Esophagus squamous epithelium (tissue), 5 donors: Measurements from ENCODE around the gene GPR132. TPM values are rescaled to one million over a fixed set of nuclear protein-coding genes. Genes with fewer than 3 reads are reported as not detected.

Experiments used
- DNase-seq: peaks from one replicate; lab custom pipeline; 2025; lab: John Stamatoyannopoulos, UW
- H3K27ac ChIP-seq, 4 donors: fragments of 200-600 bp; sonication (generic); one replicate each; pipeline ENCODE4 v1.5.1; 2016 to 2019; ENCODE audit warnings: mild to moderate bottlenecking in 1 of 4
- H3K27me3 ChIP-seq, 4 donors: fragments of 200-600 bp; sonication (generic); 1 replicate in 3 of 4; 2 replicates in 1 of 4; pipeline versions ENCODE4 v1.5.1 to v1.6.0; 2017 to 2021; ENCODE audit warnings: antibody characterized with exemption in 1 of 4
- H3K36me3 ChIP-seq, 3 donors: fragments of 200-600 bp; sonication (generic); one replicate each; pipeline ENCODE4 v1.5.1; 2016 to 2019
- H3K4me1 ChIP-seq, 3 donors: fragments of 200-600 bp; sonication (generic); one replicate each; pipeline ENCODE4 v1.5.1; 2017 to 2019
- H3K4me3 ChIP-seq, 4 donors: fragments of 200-600 bp; sonication (generic); 1 replicate in 3 of 4; 2 replicates in 1 of 4; pipeline ENCODE4 v1.5.1; 2016 to 2019; ENCODE audit warnings: mild to moderate bottlenecking in 2 of 4, moderate library complexity in 1 of 4
- H3K9me3 ChIP-seq, 3 donors: fragments of 200-600 bp; sonication (generic); one replicate each; pipeline ENCODE4 v1.5.1; 2016 to 2019
- POLR2A ChIP-seq, 4 donors: fragments of 450-650 bp; IDR thresholded peaks; one replicate each; pipeline ENCODE4 v1.6.1; 2017; ENCODE audit warnings: antibody characterized with exemption in 4 of 4, mild to moderate bottlenecking in 4 of 4, moderate library complexity in 3 of 4
- WGBS, 2 donors: methylation state at CpG; one replicate each; pipeline ENCODE4 v1.1.5; 2018; 5-methylcytosine and 5-hydroxymethylcytosine counted together
- intact Hi-C: fragments of 100-400 bp; cut with DNase I; formaldehyde crosslinking; loops from one replicate; pipeline ENCODE4 v1.15.0; 2022
- total RNA-seq, 4 donors: library from RNA; depleted of rRNA; stranded (reverse); fragments of >200 nt; gene quantifications; one replicate each; pipeline ENCODE4 v1.1.0, GENCODE V29; 2016
- TF ChIP-seq, protein P1 (sequence below), 6 experiments: fragments of 450-650 bp in 4 of 6; fragments of 200-600 bp in 2 of 6; sonication (generic) in 2 of 6; IDR thresholded peaks; one replicate each; pipeline ENCODE4 v1.5.1; 2016 to 2019; ENCODE audit warnings: antibody characterized with exemption in 6 of 6, mild to moderate bottlenecking in 4 of 6, moderate library complexity in 4 of 6
- donor health status: DM: yes; HTN: yes; CAD: no.

Gene GPR132
- total RNA-seq, 4 donors from 2014 or later, result 0.79 to 5.0 (median 1.6) TPM

DNA sequence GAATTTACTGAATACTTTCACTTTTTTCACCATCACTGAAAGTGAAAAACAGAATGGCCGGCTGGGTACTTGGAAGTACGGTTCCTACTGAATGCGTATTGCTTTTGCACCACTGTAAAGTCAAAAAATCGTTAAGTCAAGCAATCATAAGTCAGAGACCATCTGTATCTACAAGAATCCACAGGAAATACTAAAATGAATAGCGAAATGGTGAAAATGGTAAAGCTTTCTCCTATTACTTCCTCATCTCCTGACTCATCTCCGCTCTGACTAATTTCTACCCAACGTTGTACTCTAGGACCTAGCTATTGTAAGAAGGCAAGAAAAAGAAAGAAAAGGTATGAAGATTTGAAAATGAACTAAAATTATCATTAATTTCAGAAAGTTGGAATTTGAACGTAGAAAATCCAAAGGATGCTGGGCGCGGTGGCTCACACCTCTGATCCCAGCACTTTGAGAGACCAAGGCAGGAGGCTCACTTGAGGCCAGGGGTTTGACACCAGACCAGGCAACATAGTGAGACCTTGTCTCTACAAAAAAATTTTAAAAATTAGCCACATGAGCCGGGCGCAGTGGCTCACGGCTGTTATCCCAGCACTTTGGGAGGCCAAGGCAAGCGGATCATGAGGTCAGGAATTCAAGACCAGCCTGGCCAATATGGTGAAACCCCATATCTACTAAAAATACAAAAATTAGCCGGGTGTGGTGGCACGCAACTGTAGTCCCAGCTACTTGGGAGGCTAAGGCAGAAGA is 39.0 kb downstream of the GPR132 start:
- H3K4me1 ChIP-seq, result peaks cover 5 to 51% (median 9%) of the 10 kb centered on the region in 3 donors
- H3K27ac ChIP-seq, result peak overlapping the region in 1 of 4 donors; percentile 20
- DNase-seq, result no peak
- H3K4me3 ChIP-seq, result no peak overlapping the region
- 72 to 75% methylated on average over 16 of the region's 16 CpGs for WGBS, 2 donors
- H3K36me3 ChIP-seq, result no peaks in the 10 kb centered on the region
- TF ChIP-seq POLR2A (IDR thresholded peaks at IDR 0.05), result no peak
- TF ChIP-seq, protein P1, sequence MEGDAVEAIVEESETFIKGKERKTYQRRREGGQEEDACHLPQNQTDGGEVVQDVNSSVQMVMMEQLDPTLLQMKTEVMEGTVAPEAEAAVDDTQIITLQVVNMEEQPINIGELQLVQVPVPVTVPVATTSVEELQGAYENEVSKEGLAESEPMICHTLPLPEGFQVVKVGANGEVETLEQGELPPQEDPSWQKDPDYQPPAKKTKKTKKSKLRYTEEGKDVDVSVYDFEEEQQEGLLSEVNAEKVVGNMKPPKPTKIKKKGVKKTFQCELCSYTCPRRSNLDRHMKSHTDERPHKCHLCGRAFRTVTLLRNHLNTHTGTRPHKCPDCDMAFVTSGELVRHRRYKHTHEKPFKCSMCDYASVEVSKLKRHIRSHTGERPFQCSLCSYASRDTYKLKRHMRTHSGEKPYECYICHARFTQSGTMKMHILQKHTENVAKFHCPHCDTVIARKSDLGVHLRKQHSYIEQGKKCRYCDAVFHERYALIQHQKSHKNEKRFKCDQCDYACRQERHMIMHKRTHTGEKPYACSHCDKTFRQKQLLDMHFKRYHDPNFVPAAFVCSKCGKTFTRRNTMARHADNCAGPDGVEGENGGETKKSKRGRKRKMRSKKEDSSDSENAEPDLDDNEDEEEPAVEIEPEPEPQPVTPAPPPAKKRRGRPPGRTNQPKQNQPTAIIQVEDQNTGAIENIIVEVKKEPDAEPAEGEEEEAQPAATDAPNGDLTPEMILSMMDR (IDR thresholded peaks at IDR 0.05), result no peak
- H3K27me3 ChIP-seq, result no peaks in the 10 kb centered on the region
- no peaks in the 10 kb centered on the region for H3K9me3 ChIP-seq
- intact Hi-C loops, result no loop called here

DNA sequence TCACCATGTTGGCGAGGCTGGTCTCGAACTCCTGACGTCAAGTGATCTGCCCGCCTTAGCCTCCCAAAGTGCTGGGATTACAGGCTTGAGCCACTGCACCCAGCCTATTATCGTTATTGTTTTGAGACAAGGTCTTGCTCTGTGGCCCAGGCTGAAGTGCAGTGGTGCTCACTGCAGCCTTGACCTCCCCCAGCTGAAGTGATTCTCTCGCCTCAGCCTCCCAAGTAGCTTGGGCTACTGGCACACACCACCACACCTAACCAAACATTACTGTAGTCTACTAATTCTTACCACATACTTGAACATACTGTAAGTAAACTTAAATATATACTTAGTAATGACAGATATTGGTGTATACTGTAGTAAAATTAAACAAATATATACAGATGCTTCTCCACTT is 39.8 kb downstream of the GPR132 start:
- Histone ChIP-seq H3K27ac (peak overlapping the region in 2 of 4 donors; percentile 52 to 56), H3K27me3 (no peaks in the 10 kb centered on the region), H3K36me3 (no peaks in the 10 kb centered on the region), H3K4me1 (peaks cover 5 to 52% (median 9%) of the 10 kb centered on the region in 3 donors), H3K9me3 (no peaks in the 10 kb centered on the region), H3K4me3 (no peak overlapping the region)
- no peak for DNase-seq
- intact Hi-C loops, result no loop called here
- 81 to 89% methylated on average over 2 to 6 of the region's 6 CpGs for WGBS, 2 donors
- TF ChIP-seq, protein P1 (IDR thresholded peaks at IDR 0.05), result no peak
- no peak for TF ChIP-seq POLR2A (IDR thresholded peaks at IDR 0.05)

DNA sequence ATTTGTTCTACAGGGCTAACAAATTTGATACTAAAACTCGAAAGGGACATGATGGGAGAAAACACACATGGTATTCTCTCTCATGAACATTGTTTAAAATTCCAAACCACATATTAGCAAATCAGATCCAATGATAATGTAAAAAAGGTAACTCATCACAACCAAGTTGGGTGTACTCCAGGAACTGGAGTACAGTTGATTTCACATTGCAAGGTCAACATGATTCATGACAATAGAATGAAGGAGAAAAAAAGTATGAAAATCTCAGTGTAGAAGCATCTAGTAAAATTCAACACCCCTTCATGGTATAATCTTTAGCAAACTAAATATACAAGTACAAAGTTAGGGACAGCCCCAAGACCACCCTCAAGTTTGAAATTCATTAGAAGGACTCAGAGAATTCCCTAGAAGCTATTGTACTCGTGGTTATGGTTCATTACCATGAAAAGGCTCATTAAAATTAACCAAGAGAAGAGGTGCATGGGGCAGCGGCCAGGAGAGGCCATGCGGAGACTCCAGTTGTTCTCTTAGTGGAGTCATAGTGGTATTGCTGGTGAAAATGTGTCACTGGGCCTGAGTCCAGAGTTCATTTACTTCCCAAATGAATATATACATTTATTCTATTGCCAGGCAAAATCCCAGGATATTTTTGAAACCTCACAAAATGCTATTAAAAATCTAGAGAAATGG is 41.3 kb downstream of the GPR132 start:
- H3K4me3 ChIP-seq, result no peak overlapping the region
- H3K36me3 ChIP-seq, result no peaks in the 10 kb centered on the region
- no peak for TF ChIP-seq POLR2A (IDR thresholded peaks at IDR 0.05)
- TF ChIP-seq, protein P1 (IDR thresholded peaks at IDR 0.05), result no peak
- no peaks in the 10 kb centered on the region for H3K27me3 ChIP-seq
- H3K4me1 ChIP-seq, result peaks cover 13 to 67% (median 20%) of the 10 kb centered on the region in 3 donors
- DNase-seq, result no peak
- 76 to 86% methylated on average over 4 of the region's 4 CpGs for WGBS, 2 donors
- H3K9me3 ChIP-seq, result no peaks in the 10 kb centered on the region
- peak overlapping the region in 1 of 4 donors; percentile 52 for H3K27ac ChIP-seq
- intact Hi-C loops, result no loop called here

DNA sequence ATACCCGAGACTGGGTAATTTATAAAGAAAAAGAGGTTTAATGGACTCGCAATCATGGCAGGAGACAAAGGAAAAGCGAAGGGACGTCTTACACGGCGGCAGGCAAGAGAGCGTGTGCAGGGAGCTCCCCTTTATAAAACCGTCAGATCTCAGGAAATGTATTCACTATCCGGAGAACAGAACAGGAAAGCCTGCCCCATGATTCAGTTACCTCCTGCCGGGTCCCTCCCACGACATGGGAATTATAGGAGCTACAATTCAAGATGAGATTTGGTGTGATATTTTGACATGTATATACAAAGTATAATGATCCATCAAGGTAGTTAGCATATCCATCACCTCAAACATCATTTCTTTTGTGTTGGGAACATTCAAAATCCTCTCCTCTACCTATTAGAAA is 42.1 kb downstream of the GPR132 start:
- Histone ChIP-seq H3K4me1 (peaks cover 13 to 68% (median 28%) of the 10 kb centered on the region in 3 donors), H3K36me3 (no peaks in the 10 kb centered on the region), H3K4me3 (no peak overlapping the region), H3K27me3 (no peaks in the 10 kb centered on the region), H3K27ac (no peak overlapping the region), H3K9me3 (no peaks in the 10 kb centered on the region)
- WGBS, 2 donors, result 74 to 76% methylated on average over 11 of the region's 11 CpGs
- DNase-seq, result no peak
- intact Hi-C loops, result no loop called here
- no peak for TF ChIP-seq POLR2A (IDR thresholded peaks at IDR 0.05)
- TF ChIP-seq, protein P1 (IDR thresholded peaks at IDR 0.05), result no peak

DNA sequence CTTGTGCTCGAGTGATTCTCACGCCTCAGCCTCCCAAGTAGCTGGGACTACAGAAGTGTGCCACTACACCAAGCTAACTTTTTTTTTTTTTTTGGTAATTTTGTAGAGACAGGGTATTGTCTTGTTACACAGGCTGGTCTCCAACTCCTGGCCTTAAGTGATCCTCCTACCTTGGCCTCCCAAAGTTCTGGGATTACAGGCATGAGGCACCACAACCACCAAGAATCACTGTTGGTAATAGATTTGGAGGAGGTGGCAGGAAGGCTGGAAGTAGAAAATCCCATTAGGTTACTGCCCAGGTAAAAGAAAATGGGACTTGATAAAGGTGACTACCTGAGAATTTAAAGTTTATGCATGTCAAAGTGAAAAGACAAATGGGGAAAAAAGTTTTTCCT is 43.0 kb downstream of the GPR132 start:
- Histone ChIP-seq H3K4me3 (peak overlapping the region in 2 of 4 donors; percentile 68 to 98), H3K27me3 (no peaks in the 10 kb centered on the region), H3K36me3 (no peaks in the 10 kb centered on the region), H3K27ac (peak overlapping the region in 3 of 4 donors; percentile 84 to 95 (median 93)), H3K4me1 (peaks cover 13 to 68% (median 34%) of the 10 kb centered on the region in 3 donors), H3K9me3 (no peaks in the 10 kb centered on the region)
- no peak for DNase-seq
- intact Hi-C loops, result no loop called here
- TF ChIP-seq, protein P1 (IDR thresholded peaks at IDR 0.05), result no peak
- TF ChIP-seq POLR2A (IDR thresholded peaks at IDR 0.05), result no peak
- 75 to 85% methylated on average over 2 of the region's 2 CpGs for WGBS, 2 donors
